ENCODE data around the gene PRKAG2.

GRCh38 chr7:151680810-151681209, 196.1 kb downstream of the PRKAG2 start:
- TF ChIP-seq, protein P1, sequence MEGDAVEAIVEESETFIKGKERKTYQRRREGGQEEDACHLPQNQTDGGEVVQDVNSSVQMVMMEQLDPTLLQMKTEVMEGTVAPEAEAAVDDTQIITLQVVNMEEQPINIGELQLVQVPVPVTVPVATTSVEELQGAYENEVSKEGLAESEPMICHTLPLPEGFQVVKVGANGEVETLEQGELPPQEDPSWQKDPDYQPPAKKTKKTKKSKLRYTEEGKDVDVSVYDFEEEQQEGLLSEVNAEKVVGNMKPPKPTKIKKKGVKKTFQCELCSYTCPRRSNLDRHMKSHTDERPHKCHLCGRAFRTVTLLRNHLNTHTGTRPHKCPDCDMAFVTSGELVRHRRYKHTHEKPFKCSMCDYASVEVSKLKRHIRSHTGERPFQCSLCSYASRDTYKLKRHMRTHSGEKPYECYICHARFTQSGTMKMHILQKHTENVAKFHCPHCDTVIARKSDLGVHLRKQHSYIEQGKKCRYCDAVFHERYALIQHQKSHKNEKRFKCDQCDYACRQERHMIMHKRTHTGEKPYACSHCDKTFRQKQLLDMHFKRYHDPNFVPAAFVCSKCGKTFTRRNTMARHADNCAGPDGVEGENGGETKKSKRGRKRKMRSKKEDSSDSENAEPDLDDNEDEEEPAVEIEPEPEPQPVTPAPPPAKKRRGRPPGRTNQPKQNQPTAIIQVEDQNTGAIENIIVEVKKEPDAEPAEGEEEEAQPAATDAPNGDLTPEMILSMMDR (IDR thresholded peaks at IDR 0.05 in 8 of 11, conservative IDR thresholded peaks at IDR 0.05 in 3 of 11): no peak
- TF ChIP-seq POLR2AphosphoS5 (IDR thresholded peaks at IDR 0.05) (peak; percentile 2 to 38 (median 37)), POLR2A (IDR thresholded peaks at IDR 0.05) (no peak)
